Skin of body (tissue), 2 donors: ENCODE measurements around the gene CLEC18B. TPM values are rescaled to one million over a fixed set of nuclear protein-coding genes. Genes with fewer than 3 reads are reported as not detected.
"Not testable (repeated sequence)": the region's sequence is repeated elsewhere in the genome, so short reads cannot be mapped to it uniquely, and the experiment has no call there.

Source experiments
- DNase-seq: peaks from one replicate; lab custom pipeline; 2025; lab: John Stamatoyannopoulos, UW
- total RNA-seq: library from RNA; depleted of rRNA; stranded (reverse); fragments of >200 nt; gene quantifications from one replicate; pipeline ENCODE4 v1.2.3, GENCODE V29; 2014

Gene CLEC18B
- 0.59 TPM for total RNA-seq

GRCh38 chr16:74420612-74421481 is at the start of gene CLEC18B:
CLEC18B (minus strand) TSS chr16:74421478; CDS start chr16:74421270, 208 bp downstream.
- not testable (repeated sequence) for DNase-seq

GRCh38 chr16:74469946-74470478 is 48.7 kb upstream of the CLEC18B start:
- no peak for DNase-seq

DNA sequence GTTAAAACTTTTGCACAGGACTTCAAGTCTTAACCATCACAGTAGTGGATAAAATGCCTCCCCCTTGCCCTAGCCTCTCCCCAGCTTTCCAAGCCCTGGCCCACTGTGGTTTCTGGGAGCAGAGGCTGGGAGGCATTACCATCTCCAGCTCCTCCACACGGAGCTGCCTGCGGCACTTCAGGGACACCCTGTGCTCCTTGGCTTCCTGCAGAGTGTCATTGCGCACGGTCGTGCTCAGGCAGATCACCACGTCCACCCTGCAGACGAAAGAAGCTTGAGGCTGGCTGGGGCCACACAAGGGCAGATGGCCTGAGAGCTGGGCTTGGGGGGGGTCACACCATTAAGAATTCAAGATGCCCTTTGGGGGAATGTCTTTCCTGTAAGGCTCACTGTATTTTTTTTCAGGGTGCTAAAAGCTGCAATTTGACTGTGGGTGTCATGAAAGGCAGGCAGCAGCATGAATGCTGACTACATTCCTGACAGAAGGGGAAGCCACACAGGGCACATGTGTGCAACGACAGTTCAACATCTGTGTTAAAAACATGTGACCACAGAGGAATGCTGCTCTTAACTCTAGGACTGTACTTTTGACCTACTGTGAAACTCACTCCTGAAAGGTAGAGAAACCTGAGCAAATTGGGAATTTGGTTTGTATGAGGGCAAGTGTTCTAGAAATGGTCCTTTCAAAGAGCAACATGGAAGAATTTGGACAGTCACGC is 47.7 kb upstream of the CLEC18B start:
- no peak for DNase-seq

- DNase-seq, result no peak
Observed at GRCh38 chr16:74466872-74467271, 45.6 kb upstream of the CLEC18B start.

- DNase-seq, result no peak
Observed at GRCh38 chr16:74465851-74466685, 44.8 kb upstream of the CLEC18B start.

DNA sequence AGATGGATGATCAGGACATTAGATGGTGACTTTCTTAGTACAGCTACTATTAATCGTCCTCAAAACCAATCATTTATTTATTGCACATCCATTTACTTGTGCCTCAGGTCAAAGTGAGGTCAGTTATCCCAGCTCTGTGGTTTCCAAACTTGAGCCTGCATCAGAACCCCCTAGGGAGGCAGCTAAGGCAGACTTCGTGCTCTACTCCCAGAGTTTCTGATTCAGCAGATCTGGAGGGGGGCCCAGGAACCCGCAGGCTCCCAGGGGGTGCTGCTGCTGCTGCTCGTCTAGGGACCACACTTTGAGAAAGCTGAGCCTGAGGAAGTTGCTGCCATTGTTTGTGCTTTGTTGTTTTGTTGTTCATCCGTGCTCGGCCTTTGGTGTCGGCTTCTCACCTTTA is 44.0 kb upstream of the CLEC18B start:
- DNase-seq, result no peak

- DNase-seq, result no peak
Observed at GRCh38 chr16:74463888-74464287, 42.6 kb upstream of the CLEC18B start.

DNA sequence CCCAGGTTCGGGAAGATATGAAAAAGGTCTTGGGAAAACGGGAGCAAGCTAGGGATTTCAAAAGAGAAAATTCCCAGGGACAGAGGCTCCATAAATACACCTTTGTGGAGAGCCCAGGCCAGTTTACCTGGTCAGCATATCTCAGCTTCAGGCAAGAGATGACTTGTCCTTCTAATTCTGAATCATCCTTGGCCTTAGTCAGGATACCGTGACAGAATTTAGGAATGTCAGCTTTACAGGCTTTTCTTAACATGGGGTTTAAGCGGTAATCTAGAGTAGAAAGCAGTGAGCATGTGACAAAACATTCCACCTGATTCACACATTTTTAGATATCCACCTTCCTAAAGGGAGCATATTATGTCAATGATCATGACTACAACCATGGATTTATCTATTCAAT is 41.1 kb upstream of the CLEC18B start:
- no peak for DNase-seq

DNA sequence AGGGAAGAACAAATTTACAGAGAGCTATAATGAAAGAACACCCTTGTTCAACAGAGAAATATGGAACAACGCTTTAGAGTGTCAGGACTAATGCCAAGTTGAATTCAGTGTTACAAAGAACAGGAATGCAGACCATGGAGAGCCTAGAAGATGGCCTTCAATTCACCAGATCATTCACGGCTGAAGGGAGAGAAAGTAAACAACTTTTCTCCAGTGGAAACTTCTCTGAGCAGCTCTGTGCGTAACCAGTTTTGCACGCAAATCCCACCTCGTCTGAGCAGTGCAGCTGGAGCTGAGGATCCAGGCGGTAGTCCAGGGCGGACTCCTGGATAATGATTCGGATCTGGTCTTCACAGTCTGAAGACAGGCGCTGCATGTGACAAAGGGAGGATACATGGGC is 40.5 kb upstream of the CLEC18B start:
- no peak for DNase-seq

GRCh38 chr16:74460542-74460941 is 39.3 kb upstream of the CLEC18B start:
- DNase-seq, result no peak

DNA sequence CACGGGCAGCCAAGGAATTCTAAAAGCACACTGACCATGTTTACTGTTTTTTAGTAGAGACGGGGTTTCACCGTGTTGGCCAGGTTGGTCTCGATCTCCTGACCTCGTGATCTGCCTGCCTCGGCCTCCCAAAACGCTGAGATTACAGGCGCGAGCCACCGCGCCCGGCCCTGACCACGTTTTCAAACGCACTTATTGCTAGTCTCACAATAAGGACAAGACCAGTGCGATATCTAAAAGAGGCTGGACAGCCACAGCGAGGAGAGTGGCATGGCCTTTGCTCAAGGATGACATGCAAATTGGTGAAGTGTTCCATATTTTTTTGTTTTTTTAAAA is 35.0 kb upstream of the CLEC18B start:
- DNase-seq, result no peak

- no peak for DNase-seq
Observed at GRCh38 chr16:74455619-74456289, 34.5 kb upstream of the CLEC18B start.

DNA sequence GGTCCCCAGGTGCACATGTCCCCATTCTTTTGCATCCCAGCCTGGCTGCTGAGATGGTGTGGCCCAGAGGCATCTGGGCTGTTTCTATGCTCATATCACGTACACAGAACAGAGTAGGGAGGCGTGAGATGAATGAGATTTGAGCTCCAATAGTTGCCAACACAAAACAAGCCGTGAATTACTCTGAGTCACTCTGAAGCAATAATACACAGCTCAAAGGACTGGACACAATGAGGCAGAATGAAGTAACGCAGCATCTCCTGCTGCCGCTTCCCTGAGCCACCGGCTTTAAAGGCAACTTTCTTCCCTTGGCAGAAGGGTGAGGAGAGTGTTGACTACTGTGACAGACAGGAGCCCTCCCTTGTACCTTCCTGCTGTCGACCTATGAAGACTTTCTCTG is 33.9 kb upstream of the CLEC18B start:
- DNase-seq, result no peak

GRCh38 chr16:74451951-74452758 is 30.9 kb upstream of the CLEC18B start:
- no peak for DNase-seq

DNA sequence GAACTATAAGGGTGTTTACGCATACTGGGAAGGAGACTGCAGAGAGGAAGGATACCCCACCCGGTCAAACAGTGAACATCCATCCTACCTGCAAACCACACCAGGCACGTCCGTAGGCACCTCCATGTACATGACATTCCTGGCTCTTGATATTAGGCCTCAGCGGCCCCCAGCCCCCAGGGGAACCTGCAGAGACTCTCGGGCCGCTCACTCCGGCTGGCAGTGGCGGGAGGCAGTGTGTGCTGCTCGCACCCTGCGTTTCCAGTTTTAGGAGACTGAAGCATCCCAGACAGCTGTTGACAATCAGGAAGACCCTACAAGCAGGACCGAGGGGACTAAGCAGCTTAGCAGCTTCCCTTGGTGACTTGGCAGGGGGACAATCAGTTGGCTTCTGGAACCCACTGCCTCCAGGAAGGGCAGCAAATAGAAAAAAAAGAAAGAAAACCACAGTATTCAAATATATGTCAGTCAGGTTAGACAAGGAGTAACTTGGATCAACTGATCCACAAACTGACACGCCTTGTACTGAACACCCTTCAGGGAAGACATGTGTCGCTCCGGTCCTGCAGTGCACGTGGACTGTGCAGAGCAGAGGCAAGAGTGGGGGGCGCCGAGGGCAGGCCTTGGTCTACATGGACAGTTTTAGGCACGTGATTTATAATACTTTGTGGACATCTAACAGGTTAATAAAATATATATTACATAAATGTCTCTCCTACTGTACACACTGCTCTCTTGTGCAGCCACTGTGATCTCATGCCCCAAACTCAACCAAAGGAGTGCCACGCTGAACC is 29.9 kb upstream of the CLEC18B start:
- no peak for DNase-seq

- DNase-seq, result no peak
Observed at GRCh38 chr16:74450236-74450635, 29.0 kb upstream of the CLEC18B start.

DNA sequence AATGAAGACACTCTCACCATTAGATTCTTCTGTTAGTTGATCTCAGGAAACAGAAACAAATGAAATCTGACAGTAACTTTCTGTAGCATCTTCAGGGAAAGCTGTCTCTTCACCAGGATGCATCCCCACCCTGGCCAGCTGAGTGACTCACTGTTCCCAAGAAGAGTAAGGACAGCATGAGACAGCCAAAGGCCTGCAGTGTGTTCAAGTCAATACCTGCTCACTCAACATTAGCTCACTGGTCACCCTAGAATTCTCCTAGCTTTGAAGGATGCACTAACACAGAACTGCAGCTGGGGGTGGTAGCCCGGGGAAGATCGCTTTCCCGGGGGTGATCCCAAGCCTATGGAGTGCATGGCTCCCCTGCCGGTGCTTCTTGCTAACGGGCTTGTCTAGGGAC is 28.2 kb upstream of the CLEC18B start:
- no peak for DNase-seq

- DNase-seq, result no peak
Observed at GRCh38 chr16:74448990-74449389, 27.7 kb upstream of the CLEC18B start.

DNA sequence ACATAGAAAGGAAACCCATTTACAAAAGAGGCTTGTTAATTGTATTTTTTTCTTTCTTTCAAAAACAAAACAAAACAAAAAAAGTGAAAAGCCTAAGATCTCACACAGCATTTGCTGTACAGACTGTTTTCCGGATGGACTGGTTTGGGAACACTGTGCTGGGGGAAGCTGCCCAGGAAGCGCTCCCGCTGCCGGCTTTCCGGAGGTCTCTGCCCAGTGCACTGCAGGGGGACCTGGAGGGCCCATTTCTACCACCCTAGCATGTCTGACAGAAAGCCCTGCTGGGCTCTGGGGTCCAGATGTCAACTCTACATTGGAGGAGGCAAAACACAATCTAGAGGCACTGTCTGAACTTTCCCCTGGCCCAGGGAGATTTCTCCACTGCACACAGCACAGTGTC is 26.3 kb upstream of the CLEC18B start:
- DNase-seq, result no peak
